Activated CD4-positive, alpha-beta T cell treated with anti-CD3 and anti-CD28 coated beads, Interleukin-2, amount 50 U/mL, for 16 hours (primary cell): ENCODE results near the gene KCNH2.

Source experiments
- DNase-seq: peaks from one replicate; pipeline ENCODE4 v3.0.0-alpha.2; 2020

The KCNH2 gene

DNA sequence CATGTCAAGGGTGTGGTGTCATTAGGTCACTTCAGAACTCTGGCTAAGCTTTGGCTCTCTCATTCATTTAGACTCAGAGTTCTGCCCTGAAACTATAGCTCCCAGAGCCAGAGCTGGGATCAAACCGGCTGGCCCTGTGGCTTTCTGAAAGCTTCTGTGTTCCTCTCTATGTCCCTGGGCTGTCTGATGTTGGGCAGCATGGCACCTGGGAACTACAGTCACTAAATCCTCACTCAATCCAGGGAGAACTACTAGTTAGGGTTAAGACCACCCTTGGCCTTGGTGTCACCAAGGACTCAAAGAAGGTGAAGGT lies 32.9 kb upstream of the KCNH2 start:
- DNase-seq, result no peak

DNA sequence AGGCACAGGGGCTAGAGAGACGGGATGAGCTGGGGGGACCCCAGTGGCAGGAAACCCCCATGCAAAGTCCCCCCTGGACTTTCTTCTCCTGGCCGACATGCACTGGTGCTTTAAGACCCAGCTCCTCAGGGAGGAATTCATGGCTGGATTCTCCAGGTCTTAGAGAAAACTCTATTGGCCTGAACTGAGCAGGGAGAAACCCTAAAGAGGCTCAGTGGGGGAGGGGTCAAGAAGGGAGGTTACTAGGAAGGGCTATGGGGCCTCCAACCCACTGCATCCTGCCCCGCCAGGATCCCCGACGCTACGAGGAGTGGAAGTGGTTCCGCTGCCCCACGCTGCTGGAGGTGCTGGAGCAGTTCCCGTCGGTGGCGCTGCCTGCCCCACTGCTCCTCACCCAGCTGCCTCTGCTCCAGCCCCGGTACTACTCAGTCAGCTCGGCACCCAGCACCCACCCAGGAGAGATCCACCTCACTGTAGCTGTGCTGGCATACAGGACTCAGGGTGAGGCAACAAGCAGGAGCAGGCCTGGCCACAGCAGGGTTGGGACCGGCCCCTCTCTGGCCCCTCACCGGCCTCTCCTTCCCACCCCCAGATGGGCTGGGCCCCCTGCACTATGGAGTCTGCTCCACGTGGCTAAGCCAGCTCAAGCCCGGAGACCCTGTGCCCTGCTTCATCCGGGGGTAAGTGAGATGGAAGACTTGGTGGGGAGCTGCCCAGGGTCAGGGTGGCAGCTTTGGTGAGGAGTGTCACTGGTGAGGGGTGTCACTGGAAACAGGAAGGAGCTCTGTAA lies 32.4 kb upstream of the KCNH2 start:
- DNase-seq, result peak; percentile 48

DNA sequence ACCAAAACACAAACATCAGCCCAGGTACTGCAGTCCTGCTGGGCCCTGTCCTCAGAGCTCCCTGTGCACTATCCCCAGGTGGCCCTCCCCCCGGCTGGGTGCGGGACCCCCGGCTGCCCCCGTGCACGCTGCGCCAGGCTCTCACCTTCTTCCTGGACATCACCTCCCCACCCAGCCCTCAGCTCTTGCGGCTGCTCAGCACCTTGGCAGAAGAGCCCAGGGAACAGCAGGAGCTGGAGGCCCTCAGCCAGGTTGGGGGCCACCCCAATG lies 31.9 kb upstream of the KCNH2 start:
- no peak for DNase-seq

DNA sequence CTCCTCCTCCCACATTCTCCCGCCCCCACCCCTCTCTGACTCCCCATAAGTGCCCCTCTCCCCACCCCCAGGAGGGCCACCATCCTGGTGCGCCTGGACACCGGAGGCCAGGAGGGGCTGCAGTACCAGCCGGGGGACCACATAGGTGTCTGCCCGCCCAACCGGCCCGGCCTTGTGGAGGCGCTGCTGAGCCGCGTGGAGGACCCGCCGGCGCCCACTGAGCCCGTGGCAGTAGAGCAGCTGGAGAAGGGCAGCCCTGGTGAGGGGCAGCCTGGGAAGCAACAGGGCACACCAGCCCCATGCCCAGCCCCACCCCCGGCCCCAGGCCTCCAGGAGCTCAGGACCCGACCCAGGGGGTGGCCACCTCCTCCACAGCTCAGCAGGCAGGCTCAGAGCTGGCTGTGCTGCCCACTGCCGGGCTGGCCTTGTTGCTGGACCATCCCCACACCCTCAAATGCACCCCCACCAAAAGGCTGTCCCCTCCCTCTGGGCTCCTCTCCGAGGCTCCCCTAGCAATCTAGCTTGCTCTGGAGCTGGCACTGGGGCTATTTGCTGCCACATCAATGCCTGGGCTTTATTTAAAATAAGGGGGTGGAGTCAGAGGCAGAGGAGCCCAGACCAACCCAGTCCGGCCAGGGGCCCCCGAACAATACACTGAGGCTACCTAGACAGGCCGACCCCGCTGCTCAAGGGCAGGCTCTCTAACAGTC lies 31.4 kb upstream of the KCNH2 start:
- no peak for DNase-seq

DNA sequence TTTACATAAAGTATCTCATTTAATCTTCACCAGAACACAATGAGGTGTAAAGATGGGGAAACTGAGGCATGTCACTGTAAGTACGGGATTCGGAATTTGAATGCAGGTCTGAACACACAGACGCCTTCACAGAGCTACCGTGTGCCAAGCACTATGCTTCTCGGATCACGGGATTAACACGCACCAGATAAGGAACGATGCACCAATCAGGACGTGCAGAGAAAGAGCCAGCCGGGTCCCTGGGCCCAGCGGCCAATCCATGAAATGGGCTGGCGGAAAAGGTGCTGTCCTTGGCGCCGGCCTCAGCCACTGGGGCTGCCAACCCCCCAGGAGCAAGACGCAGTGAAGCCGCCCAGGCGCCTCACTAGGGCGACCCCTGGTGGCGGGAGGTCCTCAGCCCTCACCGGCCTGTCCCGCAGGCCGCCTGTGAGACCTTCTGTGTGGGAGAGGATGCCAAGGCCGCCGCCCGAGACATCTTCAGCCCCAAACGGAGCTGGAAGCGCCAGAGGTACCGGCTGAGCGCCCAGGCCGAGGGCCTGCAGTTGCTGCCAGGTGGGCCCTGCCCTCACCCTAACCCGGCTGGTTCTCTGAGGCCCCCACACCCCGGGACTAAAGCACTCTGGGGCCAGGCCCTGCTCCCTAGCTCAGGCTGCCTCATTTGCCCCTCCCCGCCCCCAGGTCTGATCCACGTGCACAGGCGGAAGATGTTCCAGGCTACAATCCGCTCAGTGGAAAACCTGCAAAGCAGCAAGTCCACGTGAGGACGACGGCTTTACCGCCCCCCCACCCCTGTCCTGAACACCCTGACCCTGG lies 30.6 kb upstream of the KCNH2 start:
- peak; percentile 92 for DNase-seq

DNA sequence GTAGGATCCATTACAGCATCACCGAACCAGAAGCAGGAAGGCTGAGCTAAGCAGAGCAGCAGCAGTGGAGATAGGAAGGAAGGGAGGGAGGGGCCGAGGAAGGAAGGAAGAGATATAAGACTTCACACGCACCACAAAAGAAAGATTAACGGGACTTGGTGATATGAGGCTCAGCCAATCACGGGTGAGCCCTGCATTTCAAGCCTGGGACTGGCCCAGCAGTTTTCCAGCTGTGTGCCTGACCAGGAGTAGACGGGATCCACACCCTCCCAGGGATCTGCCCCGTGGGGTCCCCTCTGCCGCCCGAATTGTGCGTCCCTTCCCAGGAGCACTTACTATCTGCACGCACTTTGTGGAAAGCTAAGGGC lies 30.0 kb upstream of the KCNH2 start:
- DNase-seq, result peak; percentile 64

DNA sequence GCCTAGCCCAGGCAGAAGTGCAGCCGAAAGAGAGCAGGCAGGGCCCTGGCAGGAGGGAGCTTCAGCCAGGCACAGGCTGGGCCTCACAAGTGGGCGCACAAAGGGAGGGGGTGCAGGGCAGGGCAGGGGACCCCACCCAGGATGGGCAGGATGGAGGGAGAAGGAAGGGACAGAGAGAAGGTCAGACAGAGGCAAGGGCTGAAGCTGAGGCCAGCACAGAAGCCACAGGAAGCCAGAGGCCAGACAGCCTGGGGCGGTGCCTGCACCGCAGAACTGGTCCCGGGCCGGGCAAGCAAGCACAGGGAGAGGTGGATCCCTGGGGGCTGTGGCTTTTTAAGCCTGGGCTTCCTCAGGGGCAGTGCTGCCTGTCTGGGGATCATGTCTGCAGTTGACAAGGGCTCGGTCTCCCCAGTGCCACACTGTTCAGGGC lies 29.4 kb upstream of the KCNH2 start:
- DNase-seq, result no peak

DNA sequence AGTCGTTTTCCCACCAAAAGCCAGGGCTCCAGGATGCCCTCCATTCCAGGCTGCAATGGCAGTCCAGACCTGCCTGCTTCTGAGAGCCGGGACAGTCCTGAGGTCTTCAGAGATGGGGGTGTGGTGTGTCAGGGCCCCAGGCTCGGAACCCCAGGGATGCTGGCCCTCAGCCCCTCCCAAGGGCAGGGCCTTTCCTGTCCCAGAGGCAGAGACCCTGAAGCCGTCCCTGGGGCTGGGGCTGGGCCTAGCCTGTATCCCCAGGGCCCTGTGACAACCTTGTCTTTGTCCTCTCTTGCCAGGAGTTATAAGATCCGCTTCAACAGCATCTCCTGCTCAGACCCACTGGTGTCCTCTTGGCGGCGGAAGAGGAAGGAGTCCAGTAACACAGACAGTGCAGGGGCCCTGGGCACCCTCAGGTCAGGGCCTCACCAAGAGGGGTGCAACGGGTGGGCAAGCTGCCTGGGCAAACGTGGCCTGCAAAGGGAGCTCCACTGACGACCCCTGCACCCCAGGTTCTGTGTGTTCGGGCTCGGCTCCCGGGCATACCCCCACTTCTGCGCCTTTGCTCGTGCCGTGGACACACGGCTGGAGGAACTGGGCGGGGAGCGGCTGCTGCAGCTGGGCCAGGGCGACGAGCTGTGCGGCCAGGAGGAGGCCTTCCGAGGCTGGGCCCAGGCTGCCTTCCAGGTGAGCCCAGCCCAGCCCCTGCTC lies 28.6 kb upstream of the KCNH2 start:
- no peak for DNase-seq

DNA sequence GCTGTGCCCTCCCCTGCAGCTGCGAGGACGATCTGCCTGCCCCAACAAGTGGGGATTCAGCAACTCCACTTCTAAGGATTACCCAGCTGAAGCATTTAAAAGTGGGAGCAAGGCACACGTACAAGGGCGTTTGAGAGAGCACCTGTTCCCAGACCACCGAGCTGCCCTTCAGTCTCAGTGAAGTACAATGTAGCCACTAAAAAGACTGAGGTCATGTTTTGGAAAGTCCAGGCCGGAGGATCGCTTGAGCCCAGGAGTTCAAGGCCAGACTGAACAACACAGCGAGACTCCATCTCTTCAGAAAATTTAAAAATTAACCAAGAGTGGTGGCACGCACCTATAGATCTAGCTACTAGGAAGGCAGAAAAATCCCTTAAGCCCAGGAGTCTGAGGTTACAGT lies 27.4 kb upstream of the KCNH2 start:
- DNase-seq, result no peak

DNA sequence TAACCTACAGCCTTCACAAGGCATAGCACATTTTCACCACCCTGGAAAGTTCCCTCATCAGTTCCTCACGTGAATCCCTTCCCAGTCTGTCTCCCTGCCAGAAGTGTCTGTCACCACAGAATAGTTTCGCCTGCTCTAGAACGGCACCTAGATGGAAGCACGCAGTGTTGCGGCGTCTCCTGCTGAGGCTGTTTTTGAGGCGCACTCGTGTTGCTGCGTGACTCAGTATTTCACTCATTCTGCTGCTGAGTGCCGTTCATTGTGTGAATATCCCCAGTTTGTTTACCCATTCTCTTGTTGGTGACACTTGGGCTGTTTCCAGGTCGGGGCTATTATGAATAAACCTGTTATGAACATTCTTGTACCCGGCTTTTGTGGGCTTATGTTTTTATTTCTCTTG lies 25.5 kb upstream of the KCNH2 start:
- DNase-seq, result no peak

DNA sequence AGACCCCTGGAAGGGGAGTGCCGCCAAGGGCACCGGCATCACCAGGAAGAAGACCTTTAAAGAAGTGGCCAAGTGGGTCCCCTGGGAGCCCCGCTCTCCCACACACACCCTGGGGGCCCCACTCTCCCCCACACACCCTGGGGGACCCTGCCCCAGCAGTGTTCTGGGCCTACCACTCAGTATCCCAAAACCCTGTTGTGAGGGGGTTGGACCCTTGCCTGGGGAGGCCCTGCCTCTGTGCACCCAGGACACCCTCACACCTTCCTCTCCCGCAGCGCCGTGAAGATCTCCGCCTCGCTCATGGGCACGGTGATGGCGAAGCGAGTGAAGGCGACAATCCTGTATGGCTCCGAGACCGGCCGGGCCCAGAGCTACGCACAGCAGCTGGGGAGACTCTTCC lies 23.4 kb upstream of the KCNH2 start:
- DNase-seq, result no peak

DNA sequence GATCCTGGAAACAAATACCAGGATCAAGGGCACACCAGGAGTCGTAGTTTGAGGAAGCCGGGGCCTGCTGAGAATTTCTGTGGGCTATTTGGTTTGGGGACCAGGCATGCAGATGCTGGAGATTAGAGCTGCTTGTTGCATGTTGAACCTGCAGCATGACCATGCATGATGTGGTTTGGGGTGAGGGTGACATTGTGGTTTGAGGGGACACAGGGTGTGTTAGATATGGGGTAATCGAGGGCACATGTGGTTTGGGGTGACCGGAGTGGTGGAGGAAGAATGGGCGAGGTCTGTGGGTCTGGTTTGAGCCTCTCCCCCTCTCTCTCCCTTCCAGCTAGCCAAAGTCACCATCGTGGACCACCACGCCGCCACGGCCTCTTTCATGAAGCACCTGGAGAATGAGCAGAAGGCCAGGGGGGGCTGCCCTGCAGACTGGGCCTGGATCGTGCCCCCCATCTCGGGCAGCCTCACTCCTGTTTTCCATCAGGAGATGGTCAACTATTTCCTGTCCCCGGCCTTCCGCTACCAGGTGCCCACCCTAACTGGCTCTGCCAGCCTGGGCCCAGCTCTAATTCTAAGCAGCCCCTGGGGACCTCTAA lies 22.9 kb upstream of the KCNH2 start:
- DNase-seq, result no peak

DNA sequence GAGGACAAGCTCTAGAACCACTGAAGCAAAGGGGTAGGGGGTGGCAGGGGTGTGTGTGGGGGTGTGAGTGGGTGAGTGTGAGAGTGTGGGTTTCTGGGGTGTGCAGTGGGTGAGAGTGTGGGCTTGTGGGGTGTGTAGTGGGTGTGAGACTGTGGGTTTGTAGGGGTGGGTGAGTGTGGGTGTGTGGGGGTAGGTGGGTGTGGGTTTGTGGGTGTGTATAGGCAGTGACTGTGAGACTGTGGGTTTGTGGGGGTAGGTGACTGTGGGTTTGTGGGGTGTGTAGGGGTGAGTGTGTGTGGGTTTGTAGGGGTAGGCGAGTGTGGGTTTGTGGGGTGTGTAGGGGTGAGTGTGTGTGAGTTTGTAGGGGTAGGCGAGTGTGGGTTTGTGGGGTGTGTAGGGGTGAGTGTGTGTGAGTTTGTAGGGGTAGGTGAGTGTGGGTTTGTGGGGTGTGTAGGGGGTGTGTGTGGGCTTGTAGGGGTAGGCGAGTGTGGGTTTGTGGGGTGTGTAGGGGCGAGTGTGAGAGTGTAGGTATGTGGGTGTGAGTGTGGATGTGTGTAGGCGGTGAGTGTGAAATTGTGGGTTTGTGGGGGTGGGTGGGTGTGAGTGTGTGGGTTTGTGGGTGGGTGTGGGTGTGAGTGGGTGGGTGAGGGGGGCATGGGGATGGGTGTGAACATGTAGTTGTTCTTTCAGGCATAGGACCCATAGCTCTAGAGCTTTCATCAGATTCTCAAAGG lies 21.5 kb upstream of the KCNH2 start:
- no peak for DNase-seq

DNA sequence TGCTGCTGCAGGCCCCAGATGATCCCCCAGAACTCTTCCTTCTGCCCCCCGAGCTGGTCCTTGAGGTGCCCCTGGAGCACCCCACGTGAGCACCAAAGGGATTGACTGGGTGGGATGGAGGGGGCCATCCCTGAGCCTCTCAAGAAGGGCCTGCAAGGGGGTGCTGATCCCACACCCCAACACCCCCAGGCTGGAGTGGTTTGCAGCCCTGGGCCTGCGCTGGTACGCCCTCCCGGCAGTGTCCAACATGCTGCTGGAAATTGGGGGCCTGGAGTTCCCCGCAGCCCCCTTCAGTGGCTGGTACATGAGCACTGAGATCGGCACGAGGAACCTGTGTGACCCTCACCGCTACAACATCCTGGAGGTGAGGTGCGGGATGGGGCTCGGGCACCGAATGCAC lies 20.9 kb upstream of the KCNH2 start:
- DNase-seq, result no peak

DNA sequence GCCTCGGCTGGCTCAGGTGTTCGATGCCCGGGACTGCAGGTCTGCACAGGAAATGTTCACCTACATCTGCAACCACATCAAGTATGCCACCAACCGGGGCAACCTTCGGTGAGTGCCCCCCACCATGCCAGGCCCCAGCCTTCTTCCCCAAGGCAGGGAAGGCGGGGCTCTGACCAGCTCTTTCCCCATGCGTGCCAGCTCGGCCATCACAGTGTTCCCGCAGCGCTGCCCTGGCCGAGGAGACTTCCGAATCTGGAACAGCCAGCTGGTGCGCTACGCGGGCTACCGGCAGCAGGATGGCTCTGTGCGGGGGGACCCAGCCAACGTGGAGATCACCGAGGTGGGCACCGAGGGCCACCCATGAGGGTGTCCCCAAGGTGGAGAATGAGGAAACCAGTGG lies 20.2 kb upstream of the KCNH2 start:
- no peak for DNase-seq

DNA sequence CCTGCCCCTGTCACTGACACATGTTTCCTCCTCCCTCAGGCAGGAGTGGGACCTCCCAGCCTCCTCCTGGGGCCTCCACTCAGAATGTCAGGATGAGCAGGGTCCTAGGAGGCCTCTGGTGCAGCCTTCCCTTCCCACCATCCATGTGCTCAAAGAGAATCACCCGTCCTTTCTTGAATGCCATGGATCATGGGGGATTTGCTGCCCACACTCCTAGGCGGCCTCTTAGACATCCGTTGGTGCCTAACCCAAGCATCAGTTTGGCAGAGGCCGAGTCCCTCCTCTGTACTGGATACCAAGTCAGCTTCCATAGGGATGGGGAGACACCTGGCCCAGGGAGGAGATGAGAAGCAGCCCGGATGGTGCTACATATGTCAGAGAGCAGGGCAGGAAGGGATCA lies 19.7 kb upstream of the KCNH2 start:
- no peak for DNase-seq

DNA sequence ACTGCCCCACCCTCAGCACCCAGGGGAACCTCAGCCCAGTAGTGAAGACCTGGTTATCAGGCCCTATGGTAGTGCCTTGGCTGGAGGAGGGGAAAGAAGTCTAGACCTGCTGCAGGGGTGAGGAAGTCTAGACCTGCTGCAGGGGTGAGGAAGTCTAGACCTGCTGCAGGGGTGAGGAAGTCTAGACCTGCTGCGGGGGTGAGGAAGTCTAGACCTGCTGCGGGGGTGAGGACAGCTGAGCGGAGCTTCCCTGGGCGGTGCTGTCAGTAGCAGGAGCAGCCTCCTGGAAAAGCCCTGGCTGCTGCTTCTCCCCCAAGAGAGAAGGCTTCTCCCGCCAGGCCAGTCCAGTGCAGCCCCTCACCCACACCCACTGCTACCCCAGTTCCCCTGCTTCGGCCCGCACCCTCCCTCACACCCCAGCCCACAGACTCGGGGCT lies 19.0 kb upstream of the KCNH2 start:
- no peak for DNase-seq

DNA sequence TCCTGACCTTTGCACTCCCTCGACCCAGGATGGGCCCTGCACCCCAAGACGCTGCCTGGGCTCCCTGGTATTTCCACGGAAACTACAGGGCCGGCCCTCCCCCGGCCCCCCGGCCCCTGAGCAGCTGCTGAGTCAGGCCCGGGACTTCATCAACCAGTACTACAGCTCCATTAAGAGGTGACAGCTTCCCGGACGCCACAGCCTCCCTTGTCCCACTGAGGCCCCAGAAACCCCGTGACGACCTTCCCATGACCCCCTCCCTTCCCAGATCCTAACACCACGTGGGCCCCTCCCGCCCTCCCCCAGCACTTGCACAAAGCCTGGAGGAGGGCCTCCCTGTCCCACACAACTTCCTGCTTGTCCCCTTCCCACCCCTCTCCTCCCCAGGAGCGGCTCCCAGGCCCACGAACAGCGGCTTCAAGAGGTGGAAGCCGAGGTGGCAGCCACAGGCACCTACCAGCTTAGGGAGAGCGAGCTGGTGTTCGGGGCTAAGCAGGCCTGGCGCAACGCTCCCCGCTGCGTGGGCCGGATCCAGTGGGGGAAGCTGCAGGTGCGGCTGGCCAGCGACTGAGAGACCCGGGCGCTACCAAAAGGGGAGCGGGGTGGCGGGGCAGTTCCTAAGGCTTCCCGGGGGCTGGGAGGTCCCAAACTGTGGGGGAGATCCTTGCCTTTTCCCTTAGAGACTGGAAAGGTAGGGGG lies 18.4 kb upstream of the KCNH2 start:
- no peak for DNase-seq

DNA sequence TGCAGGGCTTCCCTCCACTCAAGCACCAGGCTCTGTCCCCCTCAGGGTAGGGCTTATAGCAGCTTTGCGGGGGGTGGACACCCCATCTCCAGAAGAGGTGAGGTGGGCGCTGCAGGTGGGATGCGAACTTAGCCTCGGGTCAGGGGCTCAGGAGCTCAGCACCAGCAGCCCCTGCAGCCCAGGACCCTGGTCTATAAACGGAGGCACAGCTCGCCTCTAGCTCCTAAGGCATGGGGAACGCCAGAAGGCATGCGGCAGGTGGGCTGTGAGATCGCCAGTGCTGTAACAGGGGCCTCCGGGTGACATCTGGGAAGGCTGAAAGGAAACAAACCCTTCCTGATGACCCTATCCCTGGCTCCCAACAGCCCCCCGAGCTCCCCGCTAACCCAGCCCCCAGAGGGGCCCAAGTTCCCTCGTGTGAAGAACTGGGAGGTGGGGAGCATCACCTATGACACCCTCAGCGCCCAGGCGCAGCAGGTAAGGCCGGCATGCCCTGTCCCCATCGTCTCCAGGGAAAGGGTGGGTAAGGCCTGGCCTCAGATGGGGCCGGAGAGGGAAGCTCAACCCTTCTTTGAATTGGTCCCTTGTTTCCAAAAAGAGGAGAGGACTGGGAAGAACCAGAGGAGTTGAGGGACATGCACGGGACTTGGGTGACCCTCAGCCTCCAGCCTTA lies 16.9 kb upstream of the KCNH2 start:
- DNase-seq, result no peak

DNA sequence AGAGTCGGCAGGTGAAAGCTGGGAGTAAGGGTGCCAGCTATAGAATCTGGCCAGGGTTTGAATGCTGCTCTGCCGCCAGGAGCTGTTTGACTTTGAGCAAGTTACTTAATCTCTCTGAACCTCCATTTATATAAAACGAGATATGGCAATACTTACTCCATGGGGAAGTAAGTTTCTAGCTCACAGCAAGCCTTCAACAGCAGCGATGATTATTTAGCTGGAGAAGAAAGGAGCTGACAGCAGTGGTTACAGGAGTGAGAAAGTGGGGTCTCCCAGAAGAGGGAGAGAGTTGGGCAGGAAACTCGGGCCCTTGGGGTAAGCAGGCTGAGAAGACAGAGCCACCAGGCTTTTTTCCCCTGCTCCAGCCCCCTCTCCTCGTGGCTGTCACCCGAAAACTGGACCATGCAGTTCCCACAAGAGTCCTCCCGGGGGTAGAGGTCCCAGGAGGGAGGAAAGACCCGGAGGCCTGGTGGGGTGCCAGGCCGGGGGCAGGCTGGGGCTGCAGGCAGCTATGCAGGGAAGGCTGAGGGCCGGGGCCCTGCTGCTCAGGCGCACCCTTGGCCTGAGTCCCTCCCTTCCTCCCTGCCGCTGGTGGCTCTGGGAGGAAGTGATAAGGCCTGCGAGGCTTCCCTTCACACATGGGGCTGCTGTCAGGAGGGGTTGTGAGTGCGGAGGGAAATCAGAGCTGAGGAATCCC lies 16.2 kb upstream of the KCNH2 start:
- no peak for DNase-seq

DNA sequence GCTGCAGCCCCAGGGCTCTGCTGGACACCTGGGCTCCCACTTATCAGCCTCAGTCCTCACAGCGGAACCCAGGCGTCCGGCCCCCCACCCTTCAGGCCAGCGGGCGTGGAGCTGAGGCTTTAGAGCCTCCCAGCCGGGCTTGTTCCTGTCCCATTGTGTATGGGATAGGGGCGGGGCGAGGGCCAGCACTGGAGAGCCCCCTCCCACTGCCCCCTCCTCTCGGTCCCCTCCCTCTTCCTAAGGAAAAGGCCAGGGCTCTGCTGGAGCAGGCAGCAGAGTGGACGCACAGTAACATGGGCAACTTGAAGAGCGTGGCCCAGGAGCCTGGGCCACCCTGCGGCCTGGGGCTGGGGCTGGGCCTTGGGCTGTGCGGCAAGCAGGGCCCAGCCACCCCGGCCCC lies 15.4 kb upstream of the KCNH2 start:
- DNase-seq, result no peak
